ENCODE data around the gene PLVAP.

The PLVAP gene

GRCh38 chr19:17309198-17309964, 67.8 kb downstream of the PLVAP start, which contains the start of gene DDA1 (continued):
- no peak for TF ChIP-seq ZBTB11 (tag by site-specific recombination; conservative IDR thresholded peaks at IDR 0.05; ENCODE audit: low read depth)
- TF ChIP-seq ZNF621 (tag by site-specific recombination; IDR thresholded peaks at IDR 0.05) = no peak
- no peak for TF ChIP-seq ZNF148 (tag by site-specific recombination; IDR thresholded peaks at IDR 0.05; ENCODE audit: borderline replicate concordance)
- no peak for TF ChIP-seq ZNF423 (tag by site-specific recombination; IDR thresholded peaks at IDR 0.05)
- no peak for TF ChIP-seq OVOL3 (tag by site-specific recombination; IDR thresholded peaks at IDR 0.05)
- no peak for TF ChIP-seq ZNF596 (tag by site-specific recombination; IDR thresholded peaks at IDR 0.05)
- TF ChIP-seq ZNF404 (tag by site-specific recombination; IDR thresholded peaks at IDR 0.05) = no peak
- TF ChIP-seq, protein P1, sequence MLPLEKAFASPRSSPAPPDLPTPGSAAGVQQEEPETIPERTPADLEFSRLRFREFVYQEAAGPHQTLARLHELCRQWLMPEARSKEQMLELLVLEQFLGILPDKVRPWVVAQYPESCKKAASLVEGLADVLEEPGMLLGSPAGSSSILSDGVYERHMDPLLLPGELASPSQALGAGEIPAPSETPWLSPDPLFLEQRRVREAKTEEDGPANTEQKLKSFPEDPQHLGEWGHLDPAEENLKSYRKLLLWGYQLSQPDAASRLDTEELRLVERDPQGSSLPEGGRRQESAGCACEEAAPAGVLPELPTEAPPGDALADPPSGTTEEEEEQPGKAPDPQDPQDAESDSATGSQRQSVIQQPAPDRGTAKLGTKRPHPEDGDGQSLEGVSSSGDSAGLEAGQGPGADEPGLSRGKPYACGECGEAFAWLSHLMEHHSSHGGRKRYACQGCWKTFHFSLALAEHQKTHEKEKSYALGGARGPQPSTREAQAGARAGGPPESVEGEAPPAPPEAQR (tag by site-specific recombination; IDR thresholded peaks at IDR 0.05) = no peak
- TF ChIP-seq SETDB1 (IDR thresholded peaks at IDR 0.05; ENCODE audit: insufficient read length, low read length) = no peak
- TF ChIP-seq ZFHX2 (tag by site-specific recombination; conservative IDR thresholded peaks at IDR 0.05) = peak; percentile 91
- no peak for TF ChIP-seq ZNF138 (tag by site-specific recombination; IDR thresholded peaks at IDR 0.05; ENCODE audit: borderline replicate concordance)
- TF ChIP-seq, protein P2, sequence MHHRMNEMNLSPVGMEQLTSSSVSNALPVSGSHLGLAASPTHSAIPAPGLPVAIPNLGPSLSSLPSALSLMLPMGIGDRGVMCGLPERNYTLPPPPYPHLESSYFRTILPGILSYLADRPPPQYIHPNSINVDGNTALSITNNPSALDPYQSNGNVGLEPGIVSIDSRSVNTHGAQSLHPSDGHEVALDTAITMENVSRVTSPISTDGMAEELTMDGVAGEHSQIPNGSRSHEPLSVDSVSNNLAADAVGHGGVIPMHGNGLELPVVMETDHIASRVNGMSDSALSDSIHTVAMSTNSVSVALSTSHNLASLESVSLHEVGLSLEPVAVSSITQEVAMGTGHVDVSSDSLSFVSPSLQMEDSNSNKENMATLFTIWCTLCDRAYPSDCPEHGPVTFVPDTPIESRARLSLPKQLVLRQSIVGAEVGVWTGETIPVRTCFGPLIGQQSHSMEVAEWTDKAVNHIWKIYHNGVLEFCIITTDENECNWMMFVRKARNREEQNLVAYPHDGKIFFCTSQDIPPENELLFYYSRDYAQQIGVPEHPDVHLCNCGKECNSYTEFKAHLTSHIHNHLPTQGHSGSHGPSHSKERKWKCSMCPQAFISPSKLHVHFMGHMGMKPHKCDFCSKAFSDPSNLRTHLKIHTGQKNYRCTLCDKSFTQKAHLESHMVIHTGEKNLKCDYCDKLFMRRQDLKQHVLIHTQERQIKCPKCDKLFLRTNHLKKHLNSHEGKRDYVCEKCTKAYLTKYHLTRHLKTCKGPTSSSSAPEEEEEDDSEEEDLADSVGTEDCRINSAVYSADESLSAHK (tag by site-specific recombination; IDR thresholded peaks at IDR 0.05) = no peak
- no peak for TF ChIP-seq SALL2 (tag by site-specific recombination; IDR thresholded peaks at IDR 0.05; ENCODE audit: borderline replicate concordance)
- no peak for TF ChIP-seq ZNF266 (tag by site-specific recombination; IDR thresholded peaks at IDR 0.05; ENCODE audit: low read depth)
- TF ChIP-seq ZNF776 (tag by site-specific recombination; IDR thresholded peaks at IDR 0.05; ENCODE audit: borderline replicate concordance) = no peak
- no peak for TF ChIP-seq ZNF521 (tag by site-specific recombination; IDR thresholded peaks at IDR 0.05)
- no peak for TF ChIP-seq ZNF239 (tag by site-specific recombination; IDR thresholded peaks at IDR 0.05)
- TF ChIP-seq ZNF37A (tag by site-specific recombination; IDR thresholded peaks at IDR 0.05) = no peak
- no peak for TF ChIP-seq ZNF155 (tag by site-specific recombination; IDR thresholded peaks at IDR 0.05)
- TF ChIP-seq ZNF132 (tag by site-specific recombination; IDR thresholded peaks at IDR 0.05; ENCODE audit: borderline replicate concordance) = no peak
- TF ChIP-seq HOXA7 (CRISPR knock-in tag; IDR thresholded peaks at IDR 0.05; ENCODE audit: borderline replicate concordance) = no peak
- TF ChIP-seq ZSCAN30 (tag by site-specific recombination; IDR thresholded peaks at IDR 0.05) = no peak
- 0 out of 2 replicates have a peak, but pooled peaks have one; percentile 27 for TF ChIP-seq ZNF843 (tag by site-specific recombination; IDR thresholded peaks at IDR 0.05)
- TF ChIP-seq ZNF610 (tag by site-specific recombination; IDR thresholded peaks at IDR 0.05; ENCODE audit: borderline replicate concordance) = no peak; the same call in 1 of the 2 replicates
- no peak for TF ChIP-seq ZNF175 (tag by site-specific recombination; IDR thresholded peaks at IDR 0.05)
- TF ChIP-seq ZNF768 (tag by site-specific recombination; IDR thresholded peaks at IDR 0.05) = no peak; the same call in 1 of the 2 replicates
- TF ChIP-seq ZNF157 (tag by site-specific recombination; IDR thresholded peaks at IDR 0.05) = no peak
- TF ChIP-seq KLF7 (tag by site-specific recombination; IDR thresholded peaks at IDR 0.05; ENCODE audit: borderline replicate concordance) = peak; percentile 90
- peak; percentile 34; the same call in 1 of the 2 replicates for TF ChIP-seq ZBTB21 (tag by site-specific recombination; IDR thresholded peaks at IDR 0.05)
- peak; percentile 91 for TF ChIP-seq EGR2 (tag by site-specific recombination; IDR thresholded peaks at IDR 0.05; ENCODE audit: low read depth)
- TF ChIP-seq ZNF530 (tag by site-specific recombination; IDR thresholded peaks at IDR 0.05; ENCODE audit: low read depth) = no peak
- no peak for TF ChIP-seq OSR2 (tag by site-specific recombination; IDR thresholded peaks at IDR 0.05)

Measured in HEK293 (cell line).